WERI-Rb-1 (cell line): Measurements from ENCODE around the gene MYO9A.
"Not testable (repeated sequence)": the region's sequence is repeated elsewhere in the genome, so short reads cannot be mapped to it uniquely, and the experiment has no call there.

Experiments used
- DNase-seq: peaks from one replicate; pipeline ENCODE4 v3.0.0-alpha.2; 2020
- H3K27ac ChIP-seq: fragments of 250-450 bp; sonication (Bioruptor Pico); 2 replicates; pipeline ENCODE4 v1.5.1; 2020; ENCODE audit warnings: mild to moderate bottlenecking, moderate library complexity
- H3K27me3 ChIP-seq: fragments of 250-450 bp; sonication (Bioruptor Pico); 2 replicates; pipeline ENCODE4 v1.5.1; 2021; ENCODE audit warnings: mild to moderate bottlenecking, low read depth, moderate library complexity; ENCODE audit not compliant: insufficient read depth, severe bottlenecking
- H3K36me3 ChIP-seq: fragments of 250-450 bp; sonication (Bioruptor Pico); 2 replicates; pipeline ENCODE4 v1.5.1; 2020; ENCODE audit warnings: mild to moderate bottlenecking, moderate library complexity
- H3K4me3 ChIP-seq: 2 replicates; pipeline ENCODE4 v1.5.1; 2011; ENCODE audit warnings: low read depth, mild to moderate bottlenecking, control low read depth, low read length
- H3K9me3 ChIP-seq: fragments of 250-450 bp; sonication (Bioruptor Pico); 2 replicates; pipeline ENCODE4 v1.5.1; 2021; ENCODE audit warnings: mild to moderate bottlenecking, moderate library complexity; ENCODE audit not compliant: severe bottlenecking
- TF ChIP-seq, protein P1 (sequence below): IDR thresholded peaks from 2 replicates; pipeline ENCODE4 v1.5.1; 2011; ENCODE audit warnings: low read depth, mild to moderate bottlenecking, control low read depth, inconsistent platforms, low read length

The MYO9A gene

GRCh38 chr15:72034859-72035650, 82.9 kb downstream of the MYO9A start:
- no peak for DNase-seq
- no peaks in the 10 kb centered on the region for H3K27me3 ChIP-seq
- H3K36me3 ChIP-seq, result no peaks in the 10 kb centered on the region
- TF ChIP-seq, protein P1, sequence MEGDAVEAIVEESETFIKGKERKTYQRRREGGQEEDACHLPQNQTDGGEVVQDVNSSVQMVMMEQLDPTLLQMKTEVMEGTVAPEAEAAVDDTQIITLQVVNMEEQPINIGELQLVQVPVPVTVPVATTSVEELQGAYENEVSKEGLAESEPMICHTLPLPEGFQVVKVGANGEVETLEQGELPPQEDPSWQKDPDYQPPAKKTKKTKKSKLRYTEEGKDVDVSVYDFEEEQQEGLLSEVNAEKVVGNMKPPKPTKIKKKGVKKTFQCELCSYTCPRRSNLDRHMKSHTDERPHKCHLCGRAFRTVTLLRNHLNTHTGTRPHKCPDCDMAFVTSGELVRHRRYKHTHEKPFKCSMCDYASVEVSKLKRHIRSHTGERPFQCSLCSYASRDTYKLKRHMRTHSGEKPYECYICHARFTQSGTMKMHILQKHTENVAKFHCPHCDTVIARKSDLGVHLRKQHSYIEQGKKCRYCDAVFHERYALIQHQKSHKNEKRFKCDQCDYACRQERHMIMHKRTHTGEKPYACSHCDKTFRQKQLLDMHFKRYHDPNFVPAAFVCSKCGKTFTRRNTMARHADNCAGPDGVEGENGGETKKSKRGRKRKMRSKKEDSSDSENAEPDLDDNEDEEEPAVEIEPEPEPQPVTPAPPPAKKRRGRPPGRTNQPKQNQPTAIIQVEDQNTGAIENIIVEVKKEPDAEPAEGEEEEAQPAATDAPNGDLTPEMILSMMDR, result no peak
- no peak overlapping the region for H3K27ac ChIP-seq
- no peaks in the 10 kb centered on the region for H3K9me3 ChIP-seq
- no peak overlapping the region for H3K4me3 ChIP-seq

DNA sequence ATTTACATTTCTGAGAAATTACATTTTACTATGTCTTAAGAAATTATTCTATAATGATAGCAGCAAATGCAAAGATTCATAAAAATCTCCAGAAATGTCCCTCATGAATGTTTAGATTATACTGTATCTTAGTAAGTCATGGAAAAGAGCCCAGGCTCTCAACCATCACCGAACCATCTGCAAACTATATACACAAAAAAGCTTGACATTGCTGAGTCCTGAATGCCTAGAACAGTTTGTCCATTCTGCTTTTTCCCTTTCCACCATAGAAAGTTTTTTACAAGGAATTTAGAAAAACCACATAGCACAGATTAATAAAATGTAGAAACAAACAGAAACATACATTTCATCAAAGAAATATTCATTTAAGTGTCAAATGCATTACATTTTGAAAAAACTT, 83.6 kb downstream of the MYO9A start:
- no peaks in the 10 kb centered on the region for H3K27me3 ChIP-seq
- no peaks in the 10 kb centered on the region for H3K36me3 ChIP-seq
- no peak for DNase-seq
- TF ChIP-seq, protein P1, result no peak
- no peak overlapping the region for H3K4me3 ChIP-seq
- H3K9me3 ChIP-seq, result no peaks in the 10 kb centered on the region
- no peak overlapping the region for H3K27ac ChIP-seq

DNA sequence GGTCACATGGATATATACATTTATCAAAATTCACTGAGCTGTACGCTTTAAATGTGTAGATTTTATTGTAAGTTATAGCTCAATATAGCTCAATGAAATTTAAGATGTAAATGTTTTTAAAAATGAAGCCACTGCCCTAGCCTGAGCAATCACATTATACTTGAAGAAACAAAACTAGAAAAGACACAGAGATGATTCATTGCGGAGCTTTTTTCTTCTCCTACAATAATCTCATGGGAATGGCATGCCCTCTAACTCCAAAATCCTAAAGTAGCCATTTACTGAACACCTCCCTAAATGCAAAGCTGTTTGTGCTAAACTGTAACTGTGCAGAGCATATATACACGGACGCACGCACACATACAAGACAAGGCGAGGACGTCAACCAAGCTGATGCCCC, 84.2 kb downstream of the MYO9A start:
- Histone ChIP-seq H3K27me3 (no peaks in the 10 kb centered on the region), H3K9me3 (no peaks in the 10 kb centered on the region), H3K4me3 (no peak overlapping the region), H3K27ac (no peak overlapping the region), H3K36me3 (no peaks in the 10 kb centered on the region)
- TF ChIP-seq, protein P1, result no peak
- no peak for DNase-seq

GRCh38 chr15:72033285-72033684, 84.7 kb downstream of the MYO9A start:
- H3K9me3 ChIP-seq, result no peaks in the 10 kb centered on the region
- TF ChIP-seq, protein P1, result no peak
- no peaks in the 10 kb centered on the region for H3K36me3 ChIP-seq
- DNase-seq, result no peak
- no peak overlapping the region for H3K27ac ChIP-seq
- no peaks in the 10 kb centered on the region for H3K27me3 ChIP-seq
- no peak overlapping the region for H3K4me3 ChIP-seq

- H3K4me3 ChIP-seq, result no peak overlapping the region
- TF ChIP-seq, protein P1, result no peak
- no peak overlapping the region for H3K27ac ChIP-seq
- H3K36me3 ChIP-seq, result no peaks in the 10 kb centered on the region; the same call in 1 of the 2 replicates
- H3K9me3 ChIP-seq, result no peaks in the 10 kb centered on the region
- DNase-seq, result no peak
- no peaks in the 10 kb centered on the region for H3K27me3 ChIP-seq
Measured at GRCh38 chr15:72021604-72022003, 96.3 kb downstream of the MYO9A start.

GRCh38 chr15:72020799-72021198, 97.2 kb downstream of the MYO9A start:
- Histone ChIP-seq H3K4me3 (no peak overlapping the region), H3K9me3 (no peaks in the 10 kb centered on the region), H3K36me3 (no peaks in the 10 kb centered on the region; the same call in 1 of the 2 replicates), H3K27me3 (no peaks in the 10 kb centered on the region), H3K27ac (no peak overlapping the region)
- DNase-seq, result no peak
- TF ChIP-seq, protein P1, result no peak

DNA sequence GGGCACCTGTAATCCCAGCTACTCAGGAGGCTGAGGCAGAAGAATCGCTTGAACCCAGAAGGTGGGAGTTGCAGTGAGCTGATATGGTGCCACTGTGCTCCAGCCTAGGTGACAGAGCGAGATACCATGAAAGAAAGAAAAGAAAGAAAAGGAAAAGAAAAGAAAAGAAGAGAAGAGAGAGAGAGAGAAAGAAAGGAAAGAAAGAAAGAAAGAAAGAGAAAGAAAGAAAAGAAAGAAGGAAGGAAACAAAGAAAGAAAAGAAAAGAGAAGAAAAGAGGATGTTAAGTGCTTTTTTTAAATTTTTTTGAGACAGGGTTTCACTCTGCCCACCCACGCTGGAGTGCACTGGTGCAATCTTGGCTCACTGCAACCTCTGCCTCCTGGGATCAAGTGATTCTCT, 103.4 kb downstream of the MYO9A start:
- not testable (repeated sequence) for H3K36me3 ChIP-seq, DNase-seq

More for the DNA sequence above, 103.4 kb downstream of the MYO9A start:
- H3K27me3 ChIP-seq, H3K9me3 ChIP-seq, H3K4me3 ChIP-seq, H3K27ac ChIP-seq: not testable (repeated sequence)
